Sigmoid colon (tissue), 3 donors: ENCODE results near the gene GNAS.

Experiments
- CTCF ChIP-seq, 4 experiments: fragments of 450-650 bp in 3 of 4; fragments of 200-600 bp in 1 of 4; IDR thresholded peaks; one replicate each; pipeline ENCODE4 v1.5.1; 2016 to 2019; ENCODE audit warnings: antibody characterized with exemption in 4 of 4, mild to moderate bottlenecking in 3 of 4, moderate library complexity in 2 of 4
- POLR2A ChIP-seq, 2 donors: fragments of 450-650 bp; IDR thresholded peaks; one replicate each; pipeline ENCODE4 v1.6.1; 2016; ENCODE audit warnings: antibody characterized with exemption in 2 of 2, mild to moderate bottlenecking in 2 of 2, moderate library complexity in 2 of 2

DNA sequence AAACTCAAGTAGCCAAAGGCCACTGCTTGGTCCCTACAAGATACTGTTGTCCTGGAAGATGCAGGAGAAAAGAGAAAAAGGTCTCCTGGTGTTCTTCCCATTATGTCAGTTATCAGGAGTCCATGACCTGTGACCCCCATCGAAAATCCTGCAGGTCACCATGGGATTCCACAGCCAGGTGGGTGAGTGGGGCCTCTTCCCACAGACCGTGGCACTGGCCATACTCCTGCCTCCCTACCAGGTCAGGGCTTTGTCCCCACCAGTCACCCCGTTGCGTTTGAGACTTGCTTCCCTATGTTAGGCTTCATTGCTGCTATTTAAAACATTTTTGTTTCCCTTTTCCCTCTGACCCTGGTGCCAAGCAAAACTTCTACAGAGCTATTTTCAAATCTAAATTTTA is 60.6 kb downstream of the GNAS start:
- no peak for TF ChIP-seq CTCF (IDR thresholded peaks at IDR 0.05)
- no peak for TF ChIP-seq POLR2A (IDR thresholded peaks at IDR 0.05)
